ENCODE results near the gene GMDS. TPM values are rescaled to one million over a fixed set of nuclear protein-coding genes. Genes with fewer than 3 reads are reported as not detected.

The GMDS gene
- total and polyA plus RNA-seq, 2 donors (not counting 3 experiments of a cell fraction or from before 2014, with no cell fraction given) = 9.8 to 23.5 TPM

DNA sequence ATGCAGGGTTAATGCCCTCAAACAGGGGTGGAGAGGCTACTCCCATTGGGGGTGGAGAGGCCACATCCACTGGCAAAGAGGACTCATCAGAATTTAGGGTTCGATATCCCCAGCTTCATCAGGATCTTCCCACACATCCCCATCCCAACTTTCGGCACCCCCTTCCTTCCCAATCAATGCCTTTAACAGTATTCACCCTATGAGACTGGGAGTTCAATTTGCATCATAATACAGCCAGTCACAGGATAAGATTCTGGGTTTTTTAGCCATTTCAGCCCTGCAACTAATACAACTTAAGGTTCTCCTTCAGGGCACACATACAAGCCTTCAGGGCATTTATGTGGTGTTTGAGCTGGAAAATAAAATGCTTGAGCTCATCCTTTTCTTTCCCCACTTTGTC is 80.9 kb downstream of the GMDS start:
- CTCF ChIA-PET = no interaction called here
- no TSS peak for BruUV-seq (replicated peaks)

More for the DNA sequence above, 80.9 kb downstream of the GMDS start:
- no peak overlapping the region for H3K27ac ChIP-seq (ENCODE audit: insufficient read depth, low read depth, low read length)
- POLR2A ChIA-PET = no interaction called here
- no peak overlapping the region for H3K9ac ChIP-seq (replicated peaks; ENCODE audit: extremely low read depth, insufficient read depth, low read length)
- no peaks in the 10 kb centered on the region for H4K20me1 ChIP-seq (replicated peaks; ENCODE audit: control insufficient read depth, extremely low read depth, insufficient read depth, low read length)
- H3K4me1 ChIP-seq (ENCODE audit: control insufficient read depth, extremely low read depth, insufficient read depth, low read length) = peaks cover 17% of the 10 kb centered on the region
- no peaks in the 10 kb centered on the region for H3K9me1 ChIP-seq (replicated peaks; ENCODE audit: control insufficient read depth, extremely low read depth, insufficient read depth, low read length)
- no peak overlapping the region for H3K4me2 ChIP-seq (ENCODE audit: insufficient read depth, low read length)
- no peak for FAIRE-seq
- intact Hi-C loops (cut with micrococcal nuclease) (no loop called here), dilution Hi-C loops (cut with MboI; ENCODE audit: extremely low pct_ligation_motif_present, low sequenced_read_pairs) (no loop called here)
- no peak for DNase-seq (ENCODE audit: low read depth, low spot score)
- no peaks in the 10 kb centered on the region for H3K79me2 ChIP-seq (ENCODE audit: control insufficient read depth, insufficient read depth, low read length)
- H2AFZ ChIP-seq (ENCODE audit: low read depth, low read length) = no peak overlapping the region
- no peaks in the 10 kb centered on the region for H3K36me3 ChIP-seq (ENCODE audit: control insufficient read depth in 2 of 2, extremely low read depth in 1 of 2, insufficient read depth in 2 of 2, low read length in 2 of 2)
- H3K4me3 ChIP-seq (replicated peaks in 1 of 3; ENCODE audit: insufficient read depth in 1 of 3, low read depth in 1 of 3, low read length in 3 of 3) = no peak overlapping the region
- H3K9me3 ChIP-seq (replicated peaks; ENCODE audit: control insufficient read depth, insufficient read depth, low read length) = no peaks in the 10 kb centered on the region
- no peak for TF ChIP-seq POLR2A (IDR thresholded peaks at IDR 0.05; ENCODE audit: low read depth, low read length)
- no peak for TF ChIP-seq MYC (IDR thresholded peaks at IDR 0.05; ENCODE audit: low read depth, low read length)
- TF ChIP-seq JUN (IDR thresholded peaks at IDR 0.05; ENCODE audit: borderline replicate concordance, insufficient read depth, insufficient read length, low read depth) = no peak
- no peak for TF ChIP-seq EZH2 (IDR thresholded peaks at IDR 0.05; ENCODE audit: borderline replicate concordance, low read depth, low read length, severe bottlenecking)
- no peak for TF ChIP-seq GATA2 (IDR thresholded peaks at IDR 0.05; ENCODE audit: insufficient read depth, insufficient read length, low read depth, low read length)
- no peak for TF ChIP-seq POLR2AphosphoS5 (IDR thresholded peaks at IDR 0.05; ENCODE audit: insufficient read depth, low read depth, low read length)
- TF ChIP-seq, protein P1, sequence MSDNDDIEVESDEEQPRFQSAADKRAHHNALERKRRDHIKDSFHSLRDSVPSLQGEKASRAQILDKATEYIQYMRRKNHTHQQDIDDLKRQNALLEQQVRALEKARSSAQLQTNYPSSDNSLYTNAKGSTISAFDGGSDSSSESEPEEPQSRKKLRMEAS (IDR thresholded peaks at IDR 0.05; ENCODE audit: insufficient read depth, insufficient read length) = no peak
- no peak for TF ChIP-seq FOS (IDR thresholded peaks at IDR 0.05; ENCODE audit: borderline replicate concordance, insufficient read depth, low read length)
- TF ChIP-seq, protein P2, sequence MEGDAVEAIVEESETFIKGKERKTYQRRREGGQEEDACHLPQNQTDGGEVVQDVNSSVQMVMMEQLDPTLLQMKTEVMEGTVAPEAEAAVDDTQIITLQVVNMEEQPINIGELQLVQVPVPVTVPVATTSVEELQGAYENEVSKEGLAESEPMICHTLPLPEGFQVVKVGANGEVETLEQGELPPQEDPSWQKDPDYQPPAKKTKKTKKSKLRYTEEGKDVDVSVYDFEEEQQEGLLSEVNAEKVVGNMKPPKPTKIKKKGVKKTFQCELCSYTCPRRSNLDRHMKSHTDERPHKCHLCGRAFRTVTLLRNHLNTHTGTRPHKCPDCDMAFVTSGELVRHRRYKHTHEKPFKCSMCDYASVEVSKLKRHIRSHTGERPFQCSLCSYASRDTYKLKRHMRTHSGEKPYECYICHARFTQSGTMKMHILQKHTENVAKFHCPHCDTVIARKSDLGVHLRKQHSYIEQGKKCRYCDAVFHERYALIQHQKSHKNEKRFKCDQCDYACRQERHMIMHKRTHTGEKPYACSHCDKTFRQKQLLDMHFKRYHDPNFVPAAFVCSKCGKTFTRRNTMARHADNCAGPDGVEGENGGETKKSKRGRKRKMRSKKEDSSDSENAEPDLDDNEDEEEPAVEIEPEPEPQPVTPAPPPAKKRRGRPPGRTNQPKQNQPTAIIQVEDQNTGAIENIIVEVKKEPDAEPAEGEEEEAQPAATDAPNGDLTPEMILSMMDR (IDR thresholded peaks at IDR 0.05; ENCODE audit: extremely low read depth in 1 of 2, insufficient read depth in 1 of 2, low read depth in 1 of 2, low read length in 2 of 2) = no peak
- no peaks in the 10 kb centered on the region for H3K27me3 ChIP-seq (ENCODE audit: control insufficient read depth in 2 of 2, insufficient read depth in 2 of 2, low read length in 2 of 2)

Data from endothelial cell of umbilical vein (primary cell).